ENCODE data around the gene ATG4D.

Gene ATG4D

DNA sequence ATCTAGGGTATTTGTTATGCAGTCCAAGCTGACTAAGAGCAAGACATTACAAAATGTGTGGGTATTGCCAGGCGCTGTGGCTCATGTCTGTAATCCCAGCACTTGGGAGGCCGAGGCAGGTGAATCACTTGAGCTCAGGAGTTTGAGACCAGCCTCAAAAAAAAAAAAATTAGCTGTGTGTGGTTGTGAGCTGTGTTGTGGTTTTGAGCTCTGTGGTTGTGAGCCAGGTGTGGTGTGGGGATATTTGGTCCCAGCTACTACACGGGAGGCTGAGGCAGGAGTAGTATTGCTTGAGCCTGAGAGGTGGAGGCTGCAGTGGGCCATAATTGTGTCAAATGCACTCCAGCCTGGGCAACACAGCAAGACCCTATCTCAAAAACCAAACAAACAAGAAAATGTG, 35.0 kb upstream of the ATG4D start:
- no peak overlapping the region for H3K27ac ChIP-seq (ENCODE audit: low read depth in 2 of 2, low read length in 2 of 2)
- no peak overlapping the region for H3K4me3 ChIP-seq (ENCODE audit: low read length in 2 of 2)
- peaks cover 0 to 2% of the 10 kb centered on the region in 2 donors for H3K4me1 ChIP-seq (ENCODE audit: control insufficient read depth in 2 of 2, insufficient read depth in 2 of 2, low read length in 2 of 2)
- H3K27me3 ChIP-seq (ENCODE audit: control insufficient read depth in 2 of 2, insufficient read depth in 2 of 2, low read length in 2 of 2): peaks cover 5 to 8% of the 10 kb centered on the region in 2 donors
- no peaks in the 10 kb centered on the region for H3K36me3 ChIP-seq (ENCODE audit: control insufficient read depth in 2 of 2, insufficient read depth in 2 of 2, low read length in 2 of 2)
- H3K9me3 ChIP-seq (ENCODE audit: control insufficient read depth in 2 of 2, low read length in 2 of 2): no peaks in the 10 kb centered on the region
- H3K9ac ChIP-seq (ENCODE audit: low read depth in 1 of 2, low read length in 2 of 2): no peak overlapping the region

DNA sequence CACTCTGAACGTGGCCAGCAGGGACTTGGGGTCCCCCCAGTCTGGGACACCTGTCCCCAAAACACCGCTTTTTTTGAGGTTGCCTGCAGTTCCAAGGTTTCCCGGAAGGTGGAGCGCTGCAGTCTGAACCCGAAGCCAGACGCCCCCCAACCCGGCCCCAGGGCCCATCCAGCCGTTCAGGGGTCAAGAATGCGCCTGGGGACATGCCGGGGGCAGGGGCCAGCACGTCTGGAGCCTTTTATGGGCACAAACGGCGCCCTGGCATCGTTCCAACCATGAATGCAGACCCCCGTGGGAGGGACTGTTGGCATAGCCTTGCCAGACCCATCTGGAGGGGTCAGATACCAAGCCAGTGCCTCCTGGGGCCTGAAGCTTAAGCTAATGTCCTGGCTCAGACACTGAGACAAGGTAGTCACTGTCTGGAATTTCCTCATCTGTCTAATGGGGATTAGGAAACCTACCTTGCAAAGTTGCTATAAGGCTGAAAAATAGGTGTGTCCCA, 33.4 kb upstream of the ATG4D start:
- H3K4me1 ChIP-seq (ENCODE audit: control insufficient read depth in 2 of 2, insufficient read depth in 2 of 2, low read length in 2 of 2): peaks cover 0 to 2% of the 10 kb centered on the region in 2 donors
- H3K4me3 ChIP-seq (ENCODE audit: low read length in 2 of 2): no peak overlapping the region
- H3K9ac ChIP-seq (ENCODE audit: low read depth in 1 of 2, low read length in 2 of 2): no peak overlapping the region
- H3K9me3 ChIP-seq (ENCODE audit: control insufficient read depth in 2 of 2, low read length in 2 of 2): no peaks in the 10 kb centered on the region
- no peaks in the 10 kb centered on the region for H3K36me3 ChIP-seq (ENCODE audit: control insufficient read depth in 2 of 2, insufficient read depth in 2 of 2, low read length in 2 of 2)
- peaks cover 19 to 22% of the 10 kb centered on the region in 2 donors for H3K27me3 ChIP-seq (ENCODE audit: control insufficient read depth in 2 of 2, insufficient read depth in 2 of 2, low read length in 2 of 2)
- H3K27ac ChIP-seq (ENCODE audit: low read depth in 2 of 2, low read length in 2 of 2): no peak overlapping the region

DNA sequence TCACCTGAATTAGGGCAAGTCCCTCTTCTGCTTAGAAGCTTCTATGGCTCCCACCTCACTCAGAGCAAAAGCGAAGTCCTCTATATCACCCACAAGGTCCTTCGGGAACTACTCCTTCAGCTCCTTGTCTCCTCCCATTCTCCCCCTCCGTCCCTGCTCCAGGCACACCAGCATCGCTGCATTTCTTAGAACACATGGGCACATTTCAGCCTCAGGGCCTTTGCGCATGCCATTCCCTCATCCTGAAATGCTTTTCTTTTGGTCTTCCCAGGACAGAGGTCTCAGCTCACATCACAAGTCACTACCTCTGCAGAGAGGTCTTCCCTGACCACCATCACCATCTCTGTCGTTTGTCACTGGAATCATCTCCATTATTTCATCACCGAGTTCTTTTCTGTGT, 30.5 kb upstream of the ATG4D start:
- no peaks in the 10 kb centered on the region for H3K36me3 ChIP-seq (ENCODE audit: control insufficient read depth in 2 of 2, insufficient read depth in 2 of 2, low read length in 2 of 2)
- no peak overlapping the region for H3K27ac ChIP-seq (ENCODE audit: low read depth in 2 of 2, low read length in 2 of 2)
- peaks cover 3 to 6% of the 10 kb centered on the region in 2 donors for H3K4me1 ChIP-seq (ENCODE audit: control insufficient read depth in 2 of 2, insufficient read depth in 2 of 2, low read length in 2 of 2)
- no peak overlapping the region for H3K9ac ChIP-seq (ENCODE audit: low read depth in 1 of 2, low read length in 2 of 2)
- peaks cover 42 to 43% of the 10 kb centered on the region in 2 donors for H3K27me3 ChIP-seq (ENCODE audit: control insufficient read depth in 2 of 2, insufficient read depth in 2 of 2, low read length in 2 of 2)
- H3K4me3 ChIP-seq (ENCODE audit: low read length in 2 of 2): no peak overlapping the region
- no peaks in the 10 kb centered on the region for H3K9me3 ChIP-seq (ENCODE audit: control insufficient read depth in 2 of 2, low read length in 2 of 2)

DNA sequence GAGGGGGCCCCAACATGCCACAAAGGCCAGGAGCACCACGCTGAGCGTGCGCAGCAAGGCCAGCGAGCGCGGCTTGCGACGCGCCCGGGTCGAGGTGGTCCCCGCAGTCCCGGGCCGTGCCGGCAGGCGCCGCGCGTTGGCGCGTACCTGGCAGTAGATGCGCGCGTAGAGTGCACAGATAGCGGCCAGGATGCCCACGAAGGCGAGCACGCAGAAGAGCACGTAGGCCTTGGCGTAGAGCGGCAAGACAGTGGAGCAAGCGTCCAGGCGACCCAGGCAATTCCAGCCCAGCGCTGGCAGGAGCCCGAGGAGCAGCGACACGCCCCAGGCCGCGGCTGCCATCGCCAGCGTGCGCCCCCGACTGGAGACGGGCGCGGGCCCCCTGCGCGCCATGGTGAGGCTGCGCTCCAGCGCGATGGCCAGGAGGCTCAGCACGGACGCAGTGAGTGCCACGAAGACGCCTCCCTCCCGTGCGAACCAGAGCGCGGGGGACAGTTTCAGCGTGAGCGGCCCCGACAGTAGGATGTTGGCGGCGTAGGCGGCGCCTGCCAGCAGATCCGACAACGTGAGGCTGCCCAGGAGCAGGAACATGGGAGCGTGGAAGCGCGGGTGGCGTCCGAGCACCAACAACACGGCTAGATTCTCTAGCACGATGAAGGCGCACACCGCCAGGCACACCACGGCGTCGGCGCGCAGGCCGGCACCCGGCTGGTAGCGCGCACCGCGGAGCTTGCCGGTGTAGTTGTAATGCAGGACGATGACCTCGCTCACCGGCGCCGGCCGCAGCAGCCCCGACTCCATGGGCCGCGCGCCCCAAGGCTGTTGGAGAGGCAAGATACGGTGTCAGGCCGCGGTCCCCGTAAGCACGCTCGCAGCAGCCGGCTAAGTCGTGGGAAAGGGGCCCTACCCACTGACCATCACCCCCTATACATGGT, 29.2 kb upstream of the ATG4D start:
- H3K4me3 ChIP-seq (ENCODE audit: low read length in 2 of 2): no peak overlapping the region

DNA sequence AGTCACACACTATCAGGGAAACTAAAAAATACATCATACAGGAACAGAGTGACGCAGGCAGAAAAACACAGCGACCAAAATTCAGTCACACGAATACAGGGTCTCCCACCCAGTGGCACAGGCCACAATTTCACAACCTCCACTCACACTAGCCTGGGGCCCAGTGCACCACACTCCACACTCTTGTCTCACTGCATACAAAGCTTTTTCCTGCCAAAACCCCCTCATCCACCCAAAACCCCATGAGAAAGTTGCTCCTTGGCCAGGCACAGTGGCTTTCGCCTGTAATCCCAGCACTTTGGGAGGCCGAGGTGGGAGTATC, 27.7 kb upstream of the ATG4D start:
- Histone ChIP-seq H3K9me3 (ENCODE audit: control insufficient read depth in 2 of 2, low read length in 2 of 2) (no peaks in the 10 kb centered on the region), H3K4me3 (ENCODE audit: low read length in 2 of 2) (no peak overlapping the region), H3K27ac (ENCODE audit: low read depth in 2 of 2, low read length in 2 of 2) (no peak overlapping the region), H3K27me3 (ENCODE audit: control insufficient read depth in 2 of 2, insufficient read depth in 2 of 2, low read length in 2 of 2) (peaks cover 56 to 58% of the 10 kb centered on the region in 2 donors), H3K36me3 (ENCODE audit: control insufficient read depth in 2 of 2, insufficient read depth in 2 of 2, low read length in 2 of 2) (no peaks in the 10 kb centered on the region), H3K4me1 (ENCODE audit: control insufficient read depth in 2 of 2, insufficient read depth in 2 of 2, low read length in 2 of 2) (peaks cover 5 to 8% of the 10 kb centered on the region in 2 donors), H3K9ac (ENCODE audit: low read depth in 1 of 2, low read length in 2 of 2) (no peak overlapping the region)

More for the DNA sequence above, 29.2 kb upstream of the ATG4D start:
- Histone ChIP-seq H3K9ac (ENCODE audit: low read depth in 1 of 2, low read length in 2 of 2) (no peak overlapping the region), H3K9me3 (ENCODE audit: control insufficient read depth in 2 of 2, low read length in 2 of 2) (no peaks in the 10 kb centered on the region), H3K27ac (ENCODE audit: low read depth in 2 of 2, low read length in 2 of 2) (no peak overlapping the region), H3K27me3 (ENCODE audit: control insufficient read depth in 2 of 2, insufficient read depth in 2 of 2, low read length in 2 of 2) (peaks cover 54 to 55% of the 10 kb centered on the region in 2 donors), H3K36me3 (ENCODE audit: control insufficient read depth in 2 of 2, insufficient read depth in 2 of 2, low read length in 2 of 2) (no peaks in the 10 kb centered on the region), H3K4me1 (ENCODE audit: control insufficient read depth in 2 of 2, insufficient read depth in 2 of 2, low read length in 2 of 2) (peaks cover 5 to 8% of the 10 kb centered on the region in 2 donors)

DNA sequence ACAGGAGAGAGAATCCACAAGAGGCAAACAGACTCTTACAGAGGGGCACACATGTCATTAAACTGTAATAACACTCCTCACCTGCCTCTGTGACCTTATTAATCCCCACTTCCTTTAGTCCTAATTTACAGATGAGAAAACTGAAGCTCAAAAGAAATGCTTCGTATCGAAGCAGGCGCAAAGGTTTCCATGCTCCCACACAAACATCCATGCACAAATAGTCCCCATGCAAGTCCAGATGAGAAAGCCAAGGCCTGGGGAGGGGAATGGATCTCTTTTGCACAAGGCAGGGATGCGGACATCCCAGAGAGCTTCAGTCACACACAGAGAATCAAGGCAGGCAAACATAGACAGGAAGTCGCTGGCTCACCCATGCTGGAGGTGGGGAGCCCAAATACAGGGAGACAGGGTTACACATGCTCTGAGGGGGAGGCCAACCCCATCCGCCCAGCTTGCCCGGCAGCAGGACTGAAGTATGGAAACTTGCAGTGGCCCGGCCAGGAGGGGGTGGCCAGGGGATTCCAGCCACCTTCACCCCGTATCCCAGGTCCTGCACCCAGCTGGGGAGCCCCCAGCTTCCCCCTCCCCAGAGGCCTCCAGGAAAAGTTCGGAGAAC, 26.9 kb upstream of the ATG4D start:
- no peaks in the 10 kb centered on the region for H3K9me3 ChIP-seq (ENCODE audit: control insufficient read depth in 2 of 2, low read length in 2 of 2)
- peaks cover 56 to 58% of the 10 kb centered on the region in 2 donors for H3K27me3 ChIP-seq (ENCODE audit: control insufficient read depth in 2 of 2, insufficient read depth in 2 of 2, low read length in 2 of 2)
- H3K4me1 ChIP-seq (ENCODE audit: control insufficient read depth in 2 of 2, insufficient read depth in 2 of 2, low read length in 2 of 2): peaks cover 5 to 8% of the 10 kb centered on the region in 2 donors
- H3K36me3 ChIP-seq (ENCODE audit: control insufficient read depth in 2 of 2, insufficient read depth in 2 of 2, low read length in 2 of 2): no peaks in the 10 kb centered on the region
- no peak overlapping the region for H3K9ac ChIP-seq (ENCODE audit: low read depth in 1 of 2, low read length in 2 of 2)
- no peak overlapping the region for H3K27ac ChIP-seq (ENCODE audit: low read depth in 2 of 2, low read length in 2 of 2)
- no peak overlapping the region for H3K4me3 ChIP-seq (ENCODE audit: low read length in 2 of 2)

DNA sequence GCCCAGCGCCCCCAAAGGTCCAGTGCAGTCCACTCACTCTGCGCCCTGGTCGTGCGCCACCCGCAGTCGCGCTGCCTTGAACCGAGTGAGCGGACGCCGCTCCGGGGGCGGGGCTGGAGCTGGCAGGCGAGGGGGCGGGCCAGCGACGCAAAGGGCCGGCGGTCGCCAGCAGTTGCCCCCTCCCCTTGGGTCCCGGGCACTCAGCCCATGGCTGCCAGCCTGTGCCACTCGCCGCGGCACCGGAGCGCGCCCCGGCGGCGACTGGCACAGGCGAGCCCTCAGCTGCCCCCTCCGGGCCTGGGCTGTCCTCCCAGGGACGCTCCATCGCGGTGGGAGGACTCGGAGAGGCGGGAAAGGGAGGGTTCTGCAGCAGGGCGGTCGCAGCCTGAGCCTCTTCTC, 26.3 kb upstream of the ATG4D start, which contains the start of gene S1PR5:
S1PR5 (minus strand) TSS at position 87 of the 399 bp plus-strand sequence. CDS start 2,436 bp downstream, outside the sequence.
- no peak within 1 kb of the TSS for H3K4me3 ChIP-seq (ENCODE audit: low read length in 2 of 2)
- no peaks in the 10 kb centered on the region for H3K36me3 ChIP-seq (ENCODE audit: control insufficient read depth in 2 of 2, insufficient read depth in 2 of 2, low read length in 2 of 2)
- H3K9me3 ChIP-seq (ENCODE audit: control insufficient read depth in 2 of 2, low read length in 2 of 2): no peaks in the 10 kb centered on the region
- peaks cover 5 to 8% of the 10 kb centered on the region in 2 donors for H3K4me1 ChIP-seq (ENCODE audit: control insufficient read depth in 2 of 2, insufficient read depth in 2 of 2, low read length in 2 of 2)
- no peak within 1 kb of the TSS for H3K27ac ChIP-seq (ENCODE audit: low read depth in 2 of 2, low read length in 2 of 2)
- no peak within 1 kb of the TSS for H3K9ac ChIP-seq (ENCODE audit: low read depth in 1 of 2, low read length in 2 of 2)
- peaks cover 56 to 58% of the 10 kb centered on the region in 2 donors for H3K27me3 ChIP-seq (ENCODE audit: control insufficient read depth in 2 of 2, insufficient read depth in 2 of 2, low read length in 2 of 2)

DNA sequence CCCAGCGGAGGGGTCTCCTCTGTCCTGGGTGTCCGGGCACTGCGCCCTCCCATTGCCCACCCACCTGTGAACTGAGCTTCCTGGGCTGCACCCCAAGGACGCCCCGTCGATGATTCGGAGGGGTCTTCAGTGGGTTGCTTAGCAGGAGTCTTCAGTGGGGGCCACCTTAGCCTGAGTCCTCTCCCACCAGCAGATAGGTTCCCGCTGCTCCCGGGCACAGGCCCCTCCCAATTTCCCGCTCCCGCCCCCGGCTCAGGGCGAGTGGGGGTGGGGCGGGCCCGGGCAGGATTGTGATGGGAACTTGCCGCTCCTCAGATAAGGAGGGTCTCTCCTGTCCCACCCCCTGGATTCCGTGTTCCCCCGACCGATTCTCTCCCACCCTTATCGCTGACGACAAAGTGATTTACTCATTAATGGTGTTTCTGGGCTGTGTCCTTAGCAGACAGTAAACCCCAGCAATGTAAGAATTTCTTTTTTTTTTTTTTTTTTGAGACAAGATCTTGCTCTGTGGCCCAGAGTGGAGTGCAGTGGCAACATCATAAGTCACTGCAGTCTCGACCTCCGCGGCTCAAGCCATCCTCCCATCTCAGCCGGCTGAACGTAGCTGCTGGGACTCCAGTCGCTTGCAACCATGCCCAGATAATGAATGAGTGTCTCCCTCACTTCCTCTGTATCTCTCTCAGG, 25.8 kb upstream of the ATG4D start:
- Histone ChIP-seq H3K27ac (ENCODE audit: low read depth in 2 of 2, low read length in 2 of 2) (no peak overlapping the region), H3K9me3 (ENCODE audit: control insufficient read depth in 2 of 2, low read length in 2 of 2) (no peaks in the 10 kb centered on the region), H3K4me3 (ENCODE audit: low read length in 2 of 2) (no peak overlapping the region), H3K9ac (ENCODE audit: low read depth in 1 of 2, low read length in 2 of 2) (no peak overlapping the region), H3K27me3 (ENCODE audit: control insufficient read depth in 2 of 2, insufficient read depth in 2 of 2, low read length in 2 of 2) (peaks cover 56 to 58% of the 10 kb centered on the region in 2 donors), H3K4me1 (ENCODE audit: control insufficient read depth in 2 of 2, insufficient read depth in 2 of 2, low read length in 2 of 2) (peaks cover 5 to 8% of the 10 kb centered on the region in 2 donors), H3K36me3 (ENCODE audit: control insufficient read depth in 2 of 2, insufficient read depth in 2 of 2, low read length in 2 of 2) (no peaks in the 10 kb centered on the region)

DNA sequence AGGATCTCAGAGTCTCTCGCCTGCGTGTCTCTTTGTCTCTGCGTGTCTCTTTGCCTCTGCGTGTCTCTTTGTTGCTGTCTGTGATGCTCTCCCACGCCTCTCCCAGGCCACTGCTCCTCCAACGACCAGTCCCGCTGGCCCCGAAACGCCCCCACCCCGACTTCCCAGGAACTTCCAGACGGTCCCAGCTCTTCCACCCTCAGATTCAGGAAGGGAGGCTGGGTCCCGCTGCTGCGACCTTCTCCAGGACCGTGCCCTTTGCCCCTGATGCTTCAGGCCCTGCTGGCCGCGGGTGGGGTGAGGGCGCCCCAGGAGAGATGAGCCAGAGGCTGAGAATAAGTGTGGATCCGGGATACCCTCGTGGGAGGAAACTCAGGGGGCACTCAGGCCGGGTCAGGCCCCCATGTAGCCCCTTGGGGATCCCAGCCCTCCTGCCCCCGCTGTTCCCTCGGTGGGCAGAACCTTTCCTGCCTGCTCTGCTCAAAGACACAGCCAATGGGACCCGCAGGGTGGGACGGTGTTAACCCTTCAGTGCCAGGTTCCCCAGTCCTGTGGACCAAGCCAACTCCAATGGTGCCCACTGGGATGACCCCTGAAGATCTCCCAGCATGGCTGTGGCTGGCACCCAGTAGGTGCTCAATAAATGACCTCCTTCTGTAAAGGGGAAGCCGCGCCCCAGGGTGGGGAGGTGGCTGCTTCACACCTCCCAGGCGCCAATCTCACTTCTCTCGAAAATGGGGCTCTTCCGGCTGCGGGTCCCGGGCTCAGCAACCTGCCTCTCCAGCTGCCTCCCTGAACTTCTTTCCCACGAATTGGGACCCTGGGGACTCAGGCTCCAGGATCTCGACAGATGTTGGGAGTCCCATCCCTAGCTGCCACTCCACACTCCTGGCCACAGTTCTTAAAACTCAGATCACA, 25.0 kb upstream of the ATG4D start:
- H3K27ac ChIP-seq (ENCODE audit: low read depth in 2 of 2, low read length in 2 of 2): no peak overlapping the region
- H3K36me3 ChIP-seq (ENCODE audit: control insufficient read depth in 2 of 2, insufficient read depth in 2 of 2, low read length in 2 of 2): no peaks in the 10 kb centered on the region
- H3K9me3 ChIP-seq (ENCODE audit: control insufficient read depth in 2 of 2, low read length in 2 of 2): no peaks in the 10 kb centered on the region
- peaks cover 51% of the 10 kb centered on the region in 2 donors for H3K27me3 ChIP-seq (ENCODE audit: control insufficient read depth in 2 of 2, insufficient read depth in 2 of 2, low read length in 2 of 2)
- H3K9ac ChIP-seq (ENCODE audit: low read depth in 1 of 2, low read length in 2 of 2): no peak overlapping the region
- no peak overlapping the region for H3K4me3 ChIP-seq (ENCODE audit: low read length in 2 of 2)
- H3K4me1 ChIP-seq (ENCODE audit: control insufficient read depth in 2 of 2, insufficient read depth in 2 of 2, low read length in 2 of 2): peaks cover 5 to 8% of the 10 kb centered on the region in 2 donors
